ENCODE results near the gene FAM174B. TPM values are rescaled to one million over a fixed set of nuclear protein-coding genes. Genes with fewer than 3 reads are reported as not detected.

The FAM174B gene
- total RNA-seq, 1 experiment from 2014 or later: 3.5 TPM

- Mint-ChIP-seq H3K27ac (ENCODE audit: low read depth, unreplicated experiment) (no peak overlapping the region), H3K4me3 (ENCODE audit: unreplicated experiment) (no peak overlapping the region), H3K4me1 (ENCODE audit: insufficient read depth, unreplicated experiment) (no peaks in the 10 kb centered on the region), H3K36me3 (ENCODE audit: insufficient read depth, unreplicated experiment) (no peaks in the 10 kb centered on the region), H3K27me3 (ENCODE audit: insufficient read depth, unreplicated experiment) (no peaks in the 10 kb centered on the region), H3K9me3 (ENCODE audit: unreplicated experiment) (no peaks in the 10 kb centered on the region)
- intact Hi-C loops (cut with micrococcal nuclease): no loop called here
- BruUV-seq (replicated peaks): no TSS peak
- no peak for DNase-seq (ENCODE audit: unreplicated experiment)
- TF ChIP-seq CTCF (IDR thresholded peaks at IDR 0.05; ENCODE audit: unreplicated experiment): no peak
- ChIA-PET CTCF (interaction anchor here (0.8 to 0.9 kb wide), 2 partner anchors 161 to 586 kb away, joined by 3 to 4 read pairs; no protein-coding TSS in a partner anchor), POLR2A (no interaction called here)
These were observed 27.4 kb upstream of the FAM174B start for GRCh38 chr15:92682741-92683510.

- intact Hi-C loops (cut with micrococcal nuclease): no loop called here
- DNase-seq (ENCODE audit: unreplicated experiment): peak; percentile 46
- Mint-ChIP-seq H3K4me1 (ENCODE audit: insufficient read depth, unreplicated experiment) (no peaks in the 10 kb centered on the region), H3K27me3 (ENCODE audit: insufficient read depth, unreplicated experiment) (no peaks in the 10 kb centered on the region), H3K9me3 (ENCODE audit: unreplicated experiment) (no peaks in the 10 kb centered on the region), H3K4me3 (ENCODE audit: unreplicated experiment) (no peak overlapping the region), H3K27ac (ENCODE audit: low read depth, unreplicated experiment) (no peak overlapping the region), H3K36me3 (ENCODE audit: insufficient read depth, unreplicated experiment) (no peaks in the 10 kb centered on the region)
- CTCF ChIA-PET: interaction anchor here (0.7 to 1.7 kb wide), 3 partner anchors 18 to 1499 kb away, joined by 3 to 6 read pairs (median 4); no protein-coding TSS in a partner anchor
- TF ChIP-seq CTCF (IDR thresholded peaks at IDR 0.05; ENCODE audit: unreplicated experiment): no peak
- no TSS peak for BruUV-seq (replicated peaks)
- POLR2A ChIA-PET: no interaction called here
These were observed 25.6 kb upstream of the FAM174B start for GRCh38 chr15:92681141-92681631.

GRCh38 chr15:92677999-92678398, 22.4 kb upstream of the FAM174B start:
- H3K27ac Mint-ChIP-seq (ENCODE audit: low read depth, unreplicated experiment): no peak overlapping the region
- H3K4me3 Mint-ChIP-seq (ENCODE audit: unreplicated experiment): no peak overlapping the region
- H3K4me1 Mint-ChIP-seq (ENCODE audit: insufficient read depth, unreplicated experiment): no peaks in the 10 kb centered on the region
- DNase-seq (ENCODE audit: unreplicated experiment): no peak
- intact Hi-C loops (cut with micrococcal nuclease): no loop called here
- no peaks in the 10 kb centered on the region for H3K27me3 Mint-ChIP-seq (ENCODE audit: insufficient read depth, unreplicated experiment)
- CTCF ChIA-PET: no interaction called here
- TF ChIP-seq CTCF (IDR thresholded peaks at IDR 0.05; ENCODE audit: unreplicated experiment): no peak
- no peaks in the 10 kb centered on the region for H3K36me3 Mint-ChIP-seq (ENCODE audit: insufficient read depth, unreplicated experiment)
- no TSS peak for BruUV-seq (replicated peaks)
- POLR2A ChIA-PET: no interaction called here
- H3K9me3 Mint-ChIP-seq (ENCODE audit: unreplicated experiment): no peaks in the 10 kb centered on the region

- no peak for TF ChIP-seq CTCF (IDR thresholded peaks at IDR 0.05; ENCODE audit: unreplicated experiment)
- Mint-ChIP-seq H3K36me3 (ENCODE audit: insufficient read depth, unreplicated experiment) (no peaks in the 10 kb centered on the region), H3K27ac (ENCODE audit: low read depth, unreplicated experiment) (no peak overlapping the region), H3K4me3 (ENCODE audit: unreplicated experiment) (no peak overlapping the region), H3K4me1 (ENCODE audit: insufficient read depth, unreplicated experiment) (no peaks in the 10 kb centered on the region), H3K9me3 (ENCODE audit: unreplicated experiment) (no peaks in the 10 kb centered on the region), H3K27me3 (ENCODE audit: insufficient read depth, unreplicated experiment) (no peaks in the 10 kb centered on the region)
- POLR2A ChIA-PET: no interaction called here
- BruUV-seq (replicated peaks): no TSS peak
- CTCF ChIA-PET: interaction anchor here (1.0 kb wide), 1 partner anchor 155 kb away, joined by 4 read pairs; no protein-coding TSS in a partner anchor
- no peak for DNase-seq (ENCODE audit: unreplicated experiment)
- intact Hi-C loops (cut with micrococcal nuclease): no loop called here
These were observed 21.0 kb upstream of the FAM174B start for GRCh38 chr15:92676561-92676960.

All from MCF 10A (cell line).